AG04449 (cell line): Measurements from ENCODE around the gene OR10A6.

ENCODE experiments used
- CTCF ChIA-PET: fragments of 350-600 bp; formaldehyde crosslinking; extraction: SDS; loops from one replicate; lab custom pipeline; 2021; ENCODE audit warnings: antibody characterized with exemption; lab: Yijun Ruan, JAX
- POLR2A ChIA-PET: fragments of 400-600, 350-600 bp; formaldehyde crosslinking; extraction: SDS; loops from one replicate; lab custom pipeline; 2020; ENCODE audit warnings: antibody characterized with exemption, inconsistent platforms; lab: Yijun Ruan, JAX
- DNase-seq: peaks from one replicate; pipeline ENCODE4 v3.0.0-alpha.2; 2010; ENCODE audit warnings: low read depth, low spot score
- H3K4me3 ChIP-seq: 2 replicates; pipeline ENCODE4 v1.5.1; 2011; ENCODE audit warnings: low read depth, mild to moderate bottlenecking, control low read depth, low read length
- TF ChIP-seq, protein P1 (sequence below): IDR thresholded peaks from one replicate; pipeline ENCODE4 v1.5.1; 2011; ENCODE audit warnings: mild to moderate bottlenecking, moderate library complexity, low read length, control low read depth, inconsistent platforms; ENCODE audit not compliant: insufficient read depth; ENCODE audit errors: missing control alignments

The OR10A6 gene

GRCh38 chr11:7936615-7937014 lies 5.5 kb upstream of the OR10A6 start:
- CTCF ChIA-PET: no interaction called here
- no peak overlapping the region for H3K4me3 ChIP-seq
- TF ChIP-seq, protein P1, sequence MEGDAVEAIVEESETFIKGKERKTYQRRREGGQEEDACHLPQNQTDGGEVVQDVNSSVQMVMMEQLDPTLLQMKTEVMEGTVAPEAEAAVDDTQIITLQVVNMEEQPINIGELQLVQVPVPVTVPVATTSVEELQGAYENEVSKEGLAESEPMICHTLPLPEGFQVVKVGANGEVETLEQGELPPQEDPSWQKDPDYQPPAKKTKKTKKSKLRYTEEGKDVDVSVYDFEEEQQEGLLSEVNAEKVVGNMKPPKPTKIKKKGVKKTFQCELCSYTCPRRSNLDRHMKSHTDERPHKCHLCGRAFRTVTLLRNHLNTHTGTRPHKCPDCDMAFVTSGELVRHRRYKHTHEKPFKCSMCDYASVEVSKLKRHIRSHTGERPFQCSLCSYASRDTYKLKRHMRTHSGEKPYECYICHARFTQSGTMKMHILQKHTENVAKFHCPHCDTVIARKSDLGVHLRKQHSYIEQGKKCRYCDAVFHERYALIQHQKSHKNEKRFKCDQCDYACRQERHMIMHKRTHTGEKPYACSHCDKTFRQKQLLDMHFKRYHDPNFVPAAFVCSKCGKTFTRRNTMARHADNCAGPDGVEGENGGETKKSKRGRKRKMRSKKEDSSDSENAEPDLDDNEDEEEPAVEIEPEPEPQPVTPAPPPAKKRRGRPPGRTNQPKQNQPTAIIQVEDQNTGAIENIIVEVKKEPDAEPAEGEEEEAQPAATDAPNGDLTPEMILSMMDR: no peak
- no peak for DNase-seq
- POLR2A ChIA-PET: no interaction called here

DNA sequence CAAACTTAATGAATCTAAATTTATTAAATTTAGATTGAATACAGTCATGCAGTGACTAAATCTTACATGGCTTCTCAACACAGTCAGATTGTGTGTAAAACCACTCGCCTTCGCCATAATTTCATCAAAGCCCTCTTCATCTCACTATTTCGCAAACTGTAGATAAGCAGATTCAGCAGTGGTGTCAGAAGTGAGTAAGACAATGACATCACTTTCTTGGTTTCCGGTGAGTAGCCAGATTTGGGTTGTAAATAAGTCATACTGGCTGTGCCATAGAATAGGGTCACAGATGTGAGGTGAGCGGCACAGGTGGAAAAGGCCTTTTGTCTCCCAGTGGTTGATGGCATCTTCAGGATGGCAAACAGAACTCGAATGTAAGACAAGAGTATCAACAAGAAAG lies 3.4 kb downstream of the OR10A6 start:
- no peak overlapping the region for H3K4me3 ChIP-seq
- CTCF ChIA-PET: no interaction called here
- TF ChIP-seq, protein P1: no peak
- no peak for DNase-seq
- POLR2A ChIA-PET: no interaction called here

DNA sequence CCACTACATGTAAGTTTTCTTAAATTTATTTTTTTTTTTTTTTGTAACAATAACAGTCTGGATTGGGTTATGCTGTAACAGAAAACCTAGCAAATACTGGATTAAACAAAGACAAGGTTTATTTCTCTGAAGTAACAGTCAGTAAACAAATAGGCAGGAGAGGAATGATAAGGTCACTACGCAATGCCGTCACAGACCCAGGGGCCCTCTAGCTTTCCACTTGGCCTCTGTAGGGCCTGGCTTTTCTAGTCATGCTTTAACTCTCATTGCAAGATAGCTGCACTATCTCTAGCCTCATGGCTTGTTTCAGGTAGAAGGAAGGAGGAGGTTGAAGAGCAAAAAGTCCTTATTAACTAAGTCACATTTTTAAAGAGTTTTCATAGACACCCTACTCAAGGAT lies 6.5 kb downstream of the OR10A6 start:
- ChIA-PET POLR2A (interaction anchor here (0.7 kb wide), 1 partner anchor 42 kb away, joined by 4 read pairs; no protein-coding TSS in a partner anchor), CTCF (interaction anchor here (0.9 to 1.8 kb wide), 3 partner anchors 19 to 58 kb away, joined by 3 to 4 read pairs (median 4); no protein-coding TSS in a partner anchor)
- no peak for DNase-seq
- TF ChIP-seq, protein P1: no peak
- no peak overlapping the region for H3K4me3 ChIP-seq

- TF ChIP-seq, protein P1: no peak
- ChIA-PET POLR2A (no interaction called here), CTCF (no interaction called here)
- H3K4me3 ChIP-seq: no peak overlapping the region
- DNase-seq: no peak
Measured at GRCh38 chr11:7918141-7918540, 12.9 kb downstream of the OR10A6 start.

- TF ChIP-seq, protein P1: no peak
- DNase-seq: no peak
- CTCF ChIA-PET: interaction anchor here (0.8 to 12.1 kb wide), 6 partner anchors 19 to 188 kb away, joined by 3 to 337 read pairs (median 5); partner anchors contain the start of gene EIF3F
- POLR2A ChIA-PET: no interaction called here
- H3K4me3 ChIP-seq: no peak overlapping the region
Measured at GRCh38 chr11:7911011-7911410, 20.1 kb downstream of the OR10A6 start.

DNA sequence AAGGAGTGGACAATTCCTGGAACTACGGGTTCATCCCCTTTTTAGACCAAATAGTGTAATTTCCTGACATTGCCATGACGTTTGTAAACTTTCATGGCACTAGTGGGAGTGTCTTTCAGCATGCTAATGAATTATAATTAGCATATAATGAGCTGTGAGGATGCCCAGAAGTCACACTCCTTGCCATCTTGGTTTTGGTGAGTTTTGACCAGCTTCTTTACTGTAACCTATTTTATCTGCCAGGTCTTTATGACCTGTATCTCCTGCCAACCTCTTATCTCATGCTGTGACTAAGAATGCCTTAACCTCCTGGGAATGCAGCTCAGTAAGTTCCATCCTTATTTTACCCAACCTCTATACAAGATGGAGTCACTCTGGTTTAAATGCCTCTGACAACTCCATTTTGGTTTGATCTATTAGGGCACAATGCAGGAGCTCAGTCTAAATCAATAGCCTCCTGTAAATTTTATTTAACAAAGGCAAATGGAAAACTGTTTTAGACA lies 20.7 kb downstream of the OR10A6 start:
- ChIA-PET CTCF (interaction anchor here (0.9 to 12.1 kb wide), 6 partner anchors 17 to 189 kb away, joined by 3 to 337 read pairs (median 4); partner anchors contain the start of gene EIF3F), POLR2A (no interaction called here)
- DNase-seq: no peak
- H3K4me3 ChIP-seq: no peak overlapping the region
- TF ChIP-seq, protein P1: no peak
